ENCODE measurements around the gene TTC36.

Gene TTC36

GRCh38 chr11:118532852-118533768 lies 5.8 kb downstream of the TTC36 start:
- Histone ChIP-seq H3K27ac (replicated peaks) (no peak overlapping the region), H3K4me3 (replicated peaks; ENCODE audit: insufficient read depth, low read length) (no peak overlapping the region), H3K27me3 (ENCODE audit: insufficient read depth, poor library complexity, severe bottlenecking) (no peaks in the 10 kb centered on the region)
- DNase-seq (ENCODE audit: low read depth in 1 of 2, low spot score in 1 of 2), result no peak
- TF ChIP-seq POLR2AphosphoS5 (IDR thresholded peaks at IDR 0.05; ENCODE audit: low read depth), result no peak
- no peak for TF ChIP-seq SPI1 (IDR thresholded peaks at IDR 0.05; ENCODE audit: borderline replicate concordance, low read depth)

- Histone ChIP-seq H3K4me3 (replicated peaks; ENCODE audit: insufficient read depth, low read length) (no peak overlapping the region), H3K27me3 (ENCODE audit: insufficient read depth, poor library complexity, severe bottlenecking) (no peaks in the 10 kb centered on the region), H3K27ac (replicated peaks) (no peak overlapping the region)
- no peak for TF ChIP-seq SPI1 (IDR thresholded peaks at IDR 0.05; ENCODE audit: borderline replicate concordance, low read depth)
- TF ChIP-seq CTCF (IDR thresholded peaks at IDR 0.05; ENCODE audit: insufficient read depth, low read length), result no peak
- TF ChIP-seq POLR2AphosphoS5 (IDR thresholded peaks at IDR 0.05; ENCODE audit: low read depth), result no peak
- TF ChIP-seq GABPA (IDR thresholded peaks at IDR 0.05; ENCODE audit: low read depth), result no peak
- no peak for TF ChIP-seq REST (IDR thresholded peaks at IDR 0.05; ENCODE audit: insufficient replicate concordance, low read depth)
- DNase-seq (ENCODE audit: low read depth in 1 of 2, low spot score in 1 of 2), result no peak
These were observed 6.8 kb downstream of the TTC36 start for GRCh38 chr11:118533769-118534729.

- Histone ChIP-seq H3K27me3 (ENCODE audit: insufficient read depth, poor library complexity, severe bottlenecking) (no peaks in the 10 kb centered on the region), H3K27ac (replicated peaks) (no peak overlapping the region), H3K4me3 (replicated peaks; ENCODE audit: insufficient read depth, low read length) (no peak overlapping the region)
- no peak for DNase-seq (ENCODE audit: low read depth in 1 of 2, low spot score in 1 of 2)
- TF ChIP-seq GABPA (IDR thresholded peaks at IDR 0.05; ENCODE audit: low read depth) (no peak), POLR2AphosphoS5 (IDR thresholded peaks at IDR 0.05; ENCODE audit: low read depth) (no peak), REST (IDR thresholded peaks at IDR 0.05; ENCODE audit: insufficient replicate concordance, low read depth) (no peak), SPI1 (IDR thresholded peaks at IDR 0.05; ENCODE audit: borderline replicate concordance, low read depth) (no peak), CTCF (IDR thresholded peaks at IDR 0.05; ENCODE audit: insufficient read depth, low read length) (no peak)
These were observed 8.0 kb downstream of the TTC36 start for GRCh38 chr11:118535261-118535660.

- TF ChIP-seq CTCF (IDR thresholded peaks at IDR 0.05; ENCODE audit: insufficient read depth, low read length), result no peak
- no peak for TF ChIP-seq SPI1 (IDR thresholded peaks at IDR 0.05; ENCODE audit: borderline replicate concordance, low read depth)
- TF ChIP-seq GABPA (IDR thresholded peaks at IDR 0.05; ENCODE audit: low read depth), result no peak
- TF ChIP-seq POLR2AphosphoS5 (IDR thresholded peaks at IDR 0.05; ENCODE audit: low read depth), result no peak
- no peak for TF ChIP-seq REST (IDR thresholded peaks at IDR 0.05; ENCODE audit: insufficient replicate concordance, low read depth)
- Histone ChIP-seq H3K27ac (replicated peaks) (no peak overlapping the region), H3K27me3 (ENCODE audit: insufficient read depth, poor library complexity, severe bottlenecking) (no peaks in the 10 kb centered on the region), H3K4me3 (replicated peaks; ENCODE audit: insufficient read depth, low read length) (no peak overlapping the region)
- DNase-seq (ENCODE audit: low read depth in 1 of 2, low spot score in 1 of 2), result peak; percentile 25 to 37
These were observed 9.5 kb downstream of the TTC36 start for GRCh38 chr11:118536726-118537125.

Measured in HL-60 (cell line).